Measurements from ENCODE around the gene UNCX. TPM values are rescaled to one million over a fixed set of nuclear protein-coding genes. Genes with fewer than 3 reads are reported as not detected.
"Not testable (repeated sequence)": the region's sequence is repeated elsewhere in the genome, so short reads cannot be mapped to it uniquely, and the experiment has no call there.

The UNCX gene
- total RNA-seq, 6 experiments from 2014 or later = not detected

- TF ChIP-seq, protein P1, sequence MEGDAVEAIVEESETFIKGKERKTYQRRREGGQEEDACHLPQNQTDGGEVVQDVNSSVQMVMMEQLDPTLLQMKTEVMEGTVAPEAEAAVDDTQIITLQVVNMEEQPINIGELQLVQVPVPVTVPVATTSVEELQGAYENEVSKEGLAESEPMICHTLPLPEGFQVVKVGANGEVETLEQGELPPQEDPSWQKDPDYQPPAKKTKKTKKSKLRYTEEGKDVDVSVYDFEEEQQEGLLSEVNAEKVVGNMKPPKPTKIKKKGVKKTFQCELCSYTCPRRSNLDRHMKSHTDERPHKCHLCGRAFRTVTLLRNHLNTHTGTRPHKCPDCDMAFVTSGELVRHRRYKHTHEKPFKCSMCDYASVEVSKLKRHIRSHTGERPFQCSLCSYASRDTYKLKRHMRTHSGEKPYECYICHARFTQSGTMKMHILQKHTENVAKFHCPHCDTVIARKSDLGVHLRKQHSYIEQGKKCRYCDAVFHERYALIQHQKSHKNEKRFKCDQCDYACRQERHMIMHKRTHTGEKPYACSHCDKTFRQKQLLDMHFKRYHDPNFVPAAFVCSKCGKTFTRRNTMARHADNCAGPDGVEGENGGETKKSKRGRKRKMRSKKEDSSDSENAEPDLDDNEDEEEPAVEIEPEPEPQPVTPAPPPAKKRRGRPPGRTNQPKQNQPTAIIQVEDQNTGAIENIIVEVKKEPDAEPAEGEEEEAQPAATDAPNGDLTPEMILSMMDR (IDR thresholded peaks at IDR 0.05) = no peak
- H3K27ac Mint-ChIP-seq = no peak overlapping the region
- H3K4me1 Mint-ChIP-seq (ENCODE audit: low read depth) = no peaks in the 10 kb centered on the region
- no peak overlapping the region for H3K4me3 Mint-ChIP-seq
- H3K36me3 Mint-ChIP-seq (ENCODE audit: low read depth) = no peaks in the 10 kb centered on the region
- H3K9me3 Mint-ChIP-seq = no peaks in the 10 kb centered on the region
- peaks cover 37% of the 10 kb centered on the region for H3K27me3 Mint-ChIP-seq (ENCODE audit: insufficient read depth)
- DNase-seq = no peak
Measured at GRCh38 chr7:1204460-1205140, 28.1 kb upstream of the UNCX start.

- H3K27me3 Mint-ChIP-seq (ENCODE audit: insufficient read depth) = peaks cover 42% of the 10 kb centered on the region
- H3K9me3 Mint-ChIP-seq; H3K4me1 Mint-ChIP-seq (ENCODE audit: low read depth); DNase-seq; H3K4me3 Mint-ChIP-seq; H3K27ac Mint-ChIP-seq; H3K36me3 Mint-ChIP-seq (ENCODE audit: low read depth): not testable (repeated sequence)
Measured at GRCh38 chr7:1205742-1206141, 26.9 kb upstream of the UNCX start.

- Mint-ChIP-seq H3K4me1 (ENCODE audit: low read depth) (no peaks in the 10 kb centered on the region), H3K27me3 (ENCODE audit: insufficient read depth) (peaks cover 55% of the 10 kb centered on the region), H3K27ac (no peak overlapping the region), H3K36me3 (ENCODE audit: low read depth) (no peaks in the 10 kb centered on the region), H3K4me3 (no peak overlapping the region), H3K9me3 (no peaks in the 10 kb centered on the region)
- DNase-seq = no peak
- TF ChIP-seq, protein P1 (IDR thresholded peaks at IDR 0.05) = no peak
Measured at GRCh38 chr7:1209097-1209496, 23.6 kb upstream of the UNCX start.

DNA sequence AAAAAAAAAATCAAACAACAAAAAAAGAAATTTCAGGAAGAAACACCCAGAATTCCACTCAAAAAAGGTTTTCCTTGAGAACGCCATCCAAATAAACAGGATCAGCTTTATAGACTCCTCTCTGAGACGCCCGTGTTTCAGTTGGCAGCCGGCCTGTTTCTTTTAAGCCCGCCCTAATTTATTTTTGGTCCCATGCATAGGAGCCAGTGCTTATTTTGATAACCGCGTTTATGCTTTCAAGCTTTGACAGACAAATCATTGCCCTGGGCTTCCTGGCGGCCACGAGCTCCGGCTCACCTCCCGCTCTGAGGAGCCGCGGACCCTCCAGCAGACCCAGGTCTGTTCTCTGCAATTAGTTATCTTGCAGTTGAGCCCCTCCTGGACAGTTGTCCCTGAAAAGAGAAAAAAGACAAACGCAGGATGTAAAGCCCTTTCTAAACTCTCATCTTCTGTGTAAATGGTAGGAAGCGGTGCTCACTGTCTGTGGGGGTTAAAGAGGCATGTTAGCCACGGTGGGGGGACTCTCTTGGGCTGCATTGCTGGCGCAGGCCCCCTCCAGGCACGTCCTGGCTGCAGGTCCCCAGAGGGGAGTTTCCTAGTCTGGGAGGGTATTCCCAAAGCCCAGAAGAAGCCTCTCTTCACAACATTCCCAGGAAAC lies 22.2 kb upstream of the UNCX start:
- no peak for DNase-seq
- peaks cover 56% of the 10 kb centered on the region for H3K27me3 Mint-ChIP-seq (ENCODE audit: insufficient read depth)
- no peaks in the 10 kb centered on the region for H3K9me3 Mint-ChIP-seq
- TF ChIP-seq, protein P1 (IDR thresholded peaks at IDR 0.05) = no peak
- H3K27ac Mint-ChIP-seq = no peak overlapping the region
- no peaks in the 10 kb centered on the region for H3K36me3 Mint-ChIP-seq (ENCODE audit: low read depth)
- no peak overlapping the region for H3K4me3 Mint-ChIP-seq
- H3K4me1 Mint-ChIP-seq (ENCODE audit: low read depth) = no peaks in the 10 kb centered on the region

GRCh38 chr7:1210979-1211608 lies 21.6 kb upstream of the UNCX start:
- no peaks in the 10 kb centered on the region for H3K36me3 Mint-ChIP-seq (ENCODE audit: low read depth)
- TF ChIP-seq, protein P1 (IDR thresholded peaks at IDR 0.05) = no peak
- H3K27ac Mint-ChIP-seq = no peak overlapping the region
- H3K4me1 Mint-ChIP-seq (ENCODE audit: low read depth) = no peaks in the 10 kb centered on the region
- H3K4me3 Mint-ChIP-seq = no peak overlapping the region
- no peaks in the 10 kb centered on the region for H3K9me3 Mint-ChIP-seq
- no peak for DNase-seq
- H3K27me3 Mint-ChIP-seq (ENCODE audit: insufficient read depth) = peaks cover 56% of the 10 kb centered on the region

- Mint-ChIP-seq H3K36me3 (ENCODE audit: low read depth) (no peaks in the 10 kb centered on the region), H3K4me1 (ENCODE audit: low read depth) (no peaks in the 10 kb centered on the region), H3K27me3 (ENCODE audit: insufficient read depth) (peaks cover 56% of the 10 kb centered on the region), H3K27ac (no peak overlapping the region), H3K9me3 (no peaks in the 10 kb centered on the region), H3K4me3 (no peak overlapping the region)
- TF ChIP-seq, protein P1 (IDR thresholded peaks at IDR 0.05) = no peak
- no peak for DNase-seq
Measured at GRCh38 chr7:1211611-1212010, 21.1 kb upstream of the UNCX start.

DNA sequence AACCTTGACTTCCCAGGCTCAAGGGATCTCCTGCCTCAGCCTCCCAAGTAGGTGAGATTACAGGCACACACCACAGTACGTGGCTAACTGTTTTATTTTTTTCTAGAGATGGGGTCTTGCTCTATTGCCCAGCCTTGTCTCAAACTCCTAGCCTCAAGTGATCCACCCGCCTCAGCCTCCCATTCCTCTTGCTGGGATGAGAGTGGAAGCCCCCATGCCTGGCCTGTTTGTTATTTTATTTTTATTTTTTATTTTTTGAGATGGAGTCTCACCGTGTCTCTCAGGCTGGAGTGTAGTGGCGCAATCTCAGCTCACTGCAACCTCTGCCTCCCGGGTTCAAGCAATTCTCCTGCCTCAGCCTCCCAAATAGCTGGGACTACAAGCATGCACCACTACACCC lies 20.6 kb upstream of the UNCX start:
- H3K36me3 Mint-ChIP-seq (ENCODE audit: low read depth); DNase-seq; H3K9me3 Mint-ChIP-seq; H3K4me3 Mint-ChIP-seq; H3K4me1 Mint-ChIP-seq (ENCODE audit: low read depth); H3K27ac Mint-ChIP-seq: not testable (repeated sequence)
- H3K27me3 Mint-ChIP-seq (ENCODE audit: insufficient read depth) = peaks cover 59% of the 10 kb centered on the region
